SK-N-SH (cell line): ENCODE data around the gene STPG2. TPM values are rescaled to one million over a fixed set of nuclear protein-coding genes. Genes with fewer than 3 reads are reported as not detected.

Experiments
- CTCF ChIA-PET: fragments of 300-600, 350-600 bp; formaldehyde crosslinking; extraction: SDS; loops from one replicate; lab custom pipeline; 2021; lab: Yijun Ruan, JAX
- POLR2A ChIA-PET: fragments of 350-600 bp; sonication (Branson Sonifier 250); formaldehyde crosslinking; extraction: SDS; loops from one replicate; lab custom pipeline; 2020; ENCODE audit warnings: antibody characterized with exemption, inconsistent platforms; lab: Yijun Ruan, JAX
- DNase-seq: peaks from one replicate; pipeline ENCODE4 v3.0.0; 2012
- H2AFZ ChIP-seq: fragments of 200-600 bp; sonication (generic); 2 replicates; pipeline ENCODE4 v1.8.1; 2016; ENCODE audit warnings: antibody characterized with exemption, mild to moderate bottlenecking, low read depth
- H3F3A ChIP-seq: fragments of 200-600 bp; sonication (generic); replicated peaks from 2 replicates; pipeline ENCODE3; 2016; ENCODE audit warnings: antibody characterized with exemption, mild to moderate bottlenecking; ENCODE audit not compliant: insufficient read depth
- H3K27ac ChIP-seq, 2 experiments: fragments of 200-500 bp in 1 of 2; fragments of 200-600 bp in 1 of 2; sonication (Bioruptor generic) in 1 of 2; sonication (generic), shearing (Covaris generic) in 1 of 2; 2 replicates each; pipeline versions ENCODE4 v1.5.1 to v1.6.1; 2014 to 2016; ENCODE audit warnings: low read depth in 2 of 2, inconsistent platforms in 1 of 2, low read length in 1 of 2, mild to moderate bottlenecking in 1 of 2, mixed read lengths in 1 of 2
- H3K27me3 ChIP-seq: fragments of 200-600 bp; sonication (generic), shearing (Covaris generic); 2 replicates; pipeline ENCODE4 v1.6.1; 2016; ENCODE audit warnings: mixed run types; ENCODE audit not compliant: insufficient read depth
- H3K36me3 ChIP-seq, 2 experiments: fragments of 200-500 bp in 1 of 2; fragments of 200-600 bp in 1 of 2; sonication (Bioruptor generic) in 1 of 2; sonication (generic) in 1 of 2; replicated peaks in 1 of 2; 2 replicates each; pipeline versions ENCODE3 to v1.5.1; 2014 to 2016; ENCODE audit warnings: low read length in 1 of 2, mild to moderate bottlenecking in 1 of 2; ENCODE audit not compliant: insufficient read depth in 2 of 2, control insufficient read depth in 1 of 2
- H3K4me1 ChIP-seq, 2 experiments: fragments of 200-500 bp in 1 of 2; fragments of 200-600 bp in 1 of 2; sonication (Bioruptor generic) in 1 of 2; sonication (generic), shearing (Covaris generic) in 1 of 2; 2 replicates each; pipeline versions ENCODE4 v1.5.1 to v1.6.1; 2014 to 2016; ENCODE audit warnings: low read depth in 1 of 2, low read length in 1 of 2, mixed run types in 1 of 2; ENCODE audit not compliant: insufficient read depth in 2 of 2, control insufficient read depth in 1 of 2
- H3K4me2 ChIP-seq: fragments of 200-600 bp; sonication (generic), shearing (Covaris generic); 2 replicates; pipeline ENCODE4 v1.6.1; 2017; ENCODE audit warnings: mixed run types
- H3K4me3 ChIP-seq, 2 experiments: fragments of 200-500 bp in 1 of 2; fragments of 200-600 bp in 1 of 2; sonication (Bioruptor generic) in 1 of 2; sonication (generic), shearing (Covaris generic) in 1 of 2; 2 replicates each; pipeline versions ENCODE4 v1.5.1 to v1.8.1; 2014 to 2016; ENCODE audit warnings: low read depth in 2 of 2, inconsistent platforms in 1 of 2, low read length in 1 of 2, mild to moderate bottlenecking in 1 of 2, mixed read lengths in 1 of 2, moderate library complexity in 1 of 2
- H3K79me2 ChIP-seq: fragments of 200-600 bp; sonication (generic); 2 replicates; pipeline ENCODE4 v1.8.1; 2017; ENCODE audit warnings: mild to moderate bottlenecking; ENCODE audit not compliant: insufficient read depth
- H3K9ac ChIP-seq: fragments of 200-600 bp; sonication (generic); 2 replicates; pipeline ENCODE4 v1.6.1; 2017; ENCODE audit warnings: mixed run types
- H3K9me2 ChIP-seq: fragments of 200-600 bp; sonication (generic); 2 replicates; pipeline ENCODE4 v1.6.1; 2017; ENCODE audit warnings: mixed run types
- H3K9me3 ChIP-seq: fragments of 200-600 bp; sonication (generic); 2 replicates; pipeline ENCODE4 v1.6.1; 2017; ENCODE audit warnings: mixed run types, mild to moderate bottlenecking, moderate library complexity
- H4K20me1 ChIP-seq: fragments of 200-600 bp; sonication (generic); 2 replicates; pipeline ENCODE4 v1.6.1; 2017; ENCODE audit warnings: mild to moderate bottlenecking, mixed run types; ENCODE audit not compliant: insufficient read depth
- CHD2 ChIP-seq: fragments of 150-350 bp; IDR thresholded peaks from 2 replicates; pipeline ENCODE4 v1.6.1; 2018; ENCODE audit warnings: low read length; ENCODE audit not compliant: partially characterized antibody
- ELF1 ChIP-seq: IDR thresholded peaks from 2 replicates; pipeline ENCODE4 v1.4.0; 2012
- FOXJ3 ChIP-seq: sonication (generic); formaldehyde crosslinking; IDR thresholded peaks from 2 replicates; pipeline ENCODE4 v1.5.1; 2020; ENCODE audit warnings: mild to moderate bottlenecking, missing genetic modification reagents
- GABPA ChIP-seq: IDR thresholded peaks from 2 replicates; pipeline ENCODE4 v1.4.0; 2012; ENCODE audit warnings: low read depth, mild to moderate bottlenecking
- GATA2 ChIP-seq: sonication (generic); formaldehyde crosslinking; IDR thresholded peaks from 2 replicates; pipeline ENCODE4 v1.5.0; 2020; ENCODE audit warnings: mild to moderate bottlenecking, missing genetic modification reagents
- MEF2A ChIP-seq: IDR thresholded peaks from 2 replicates; pipeline ENCODE4 v1.4.0; 2012; ENCODE audit warnings: low read depth, borderline replicate concordance
- MXI1 ChIP-seq: IDR thresholded peaks from 2 replicates; pipeline ENCODE4 v1.6.1; 2012; ENCODE audit warnings: mild to moderate bottlenecking, low read depth, low read length, improper control_type of control experiment
- NFIC ChIP-seq: IDR thresholded peaks from 2 replicates; pipeline ENCODE4 v1.4.0; 2012; ENCODE audit warnings: borderline replicate concordance
- PBX3 ChIP-seq: IDR thresholded peaks from 2 replicates; pipeline ENCODE4; 2012
- RCOR1 ChIP-seq: fragments of 150-350 bp; IDR thresholded peaks from 2 replicates; pipeline ENCODE4 v1.6.1; 2017; ENCODE audit warnings: antibody characterized with exemption, low read length
- REST ChIP-seq: IDR thresholded peaks from 2 replicates; pipeline ENCODE4 v1.6.1; 2012; ENCODE audit warnings: mild to moderate bottlenecking, low read depth, low read length, moderate library complexity
- RXRA ChIP-seq: IDR thresholded peaks from 2 replicates; pipeline ENCODE4 v1.4.0; 2012; ENCODE audit warnings: low read depth, mild to moderate bottlenecking, borderline replicate concordance
- TAF1 ChIP-seq: IDR thresholded peaks from 2 replicates; pipeline ENCODE4 v1.6.1; 2012; ENCODE audit warnings: low read depth, mild to moderate bottlenecking, low read length, moderate library complexity, borderline replicate concordance
- TCF12 ChIP-seq: IDR thresholded peaks from 2 replicates; pipeline ENCODE4 v1.4.0; 2012
- TEAD4 ChIP-seq: IDR thresholded peaks from 2 replicates; pipeline ENCODE4 v1.4.0; 2012; ENCODE audit warnings: mild to moderate bottlenecking, borderline replicate concordance; ENCODE audit not compliant: insufficient read depth
- USF1 ChIP-seq: IDR thresholded peaks from 2 replicates; pipeline ENCODE4 v1.4.0; 2012; ENCODE audit warnings: low read depth, borderline replicate concordance
- USF2 ChIP-seq: fragments of 150-350 bp; IDR thresholded peaks from 2 replicates; pipeline ENCODE4 v1.6.1; 2017; ENCODE audit warnings: antibody characterized with exemption, low read length, low read depth, borderline replicate concordance
- YY1 ChIP-seq: IDR thresholded peaks from 2 replicates; pipeline ENCODE4 v1.4.0; 2012; ENCODE audit warnings: low read depth, mild to moderate bottlenecking
- WGBS: methylation state at CpG from one replicate; pipeline ENCODE4 v1.1.6; 2017; ENCODE audit warnings: low lambda C conversion rate; 5-methylcytosine and 5-hydroxymethylcytosine counted together
- polyA plus RNA-seq, 3 experiments: library from polyadenylated mRNA; depleted of rRNA; stranded (reverse); fragments of >200 nt; gene quantifications; 2 replicates each; pipeline ENCODE4 v1.2.3, GENCODE V29; 2012

The STPG2 gene
- polyA plus RNA-seq, 1 of the 3 experiments (the other 2 are of a cell fraction): not detected

GRCh38 chr4:98101988-98102387, 41.3 kb downstream of the STPG2 start:
- ChIA-PET POLR2A (no interaction called here), CTCF (interaction anchor here (1.1 to 1.4 kb wide), 2 partner anchors 9 to 41 kb away, joined by 4 to 5 read pairs; no protein-coding TSS in a partner anchor)
- Histone ChIP-seq H3K9me3 (no peaks in the 10 kb centered on the region), H3K36me3 (no peaks in the 10 kb centered on the region), H3K9ac (no peak overlapping the region), H3K9me2 (no peaks in the 10 kb centered on the region), H3K4me3 (no peak overlapping the region), H3K4me2 (no peak overlapping the region), H4K20me1 (no peaks in the 10 kb centered on the region), H3F3A (no peaks in the 10 kb centered on the region), H3K4me1 (no peaks in the 10 kb centered on the region), H2AFZ (no peak overlapping the region), H3K27me3 (no peaks in the 10 kb centered on the region; the same call in 1 of the 2 replicates), H3K79me2 (no peaks in the 10 kb centered on the region), H3K27ac (no peak overlapping the region)
- no peak for DNase-seq
- 21% methylated on average over 1 of the region's 1 CpG for WGBS
- TF ChIP-seq MEF2A (no peak), GABPA (no peak), TAF1 (no peak), REST (no peak), CHD2 (no peak), TCF12 (no peak), MXI1 (no peak), TEAD4 (no peak), USF1 (no peak), YY1 (no peak), RCOR1 (no peak), RXRA (no peak), ELF1 (no peak), USF2 (no peak), FOXJ3 (CRISPR knock-in tag) (no peak), GATA2 (CRISPR knock-in tag) (no peak), PBX3 (no peak), NFIC (no peak)
